ENCODE measurements around the gene ZNF25. TPM values are rescaled to one million over a fixed set of nuclear protein-coding genes. Genes with fewer than 3 reads are reported as not detected.

Gene ZNF25
- total and polyA plus RNA-seq, 9 of the 15 experiments (the other 6 are each of a cell fraction or from before 2014, with no cell fraction given) = 0.62 to 2.3 (median 1.6) TPM

- POLR2A ChIA-PET = interaction anchor here (2.1 kb wide), 1 partner anchor 15 kb away, joined by 4 read pairs; the partner anchor contains the start of gene ZNF25
- in situ Hi-C loops (cut with MboI) = no loop called here
These were observed 15.8 kb downstream of the ZNF25 start for GRCh38 chr10:37960591-37961137.

More at GRCh38 chr10:37960591-37961137, 15.8 kb downstream of the ZNF25 start:
- no TSS peak for BruUV-seq (replicated peaks)
- Histone ChIP-seq H3K27ac (ENCODE audit: extremely low read depth, low read depth, low read length) (no peak overlapping the region), H2AFZ (ENCODE audit: low read depth, low read length) (no peak overlapping the region), H3K9me3 (replicated peaks; ENCODE audit: control insufficient read depth, insufficient read depth, low read depth, low read length) (no peaks in the 10 kb centered on the region), H3K4me1 (replicated peaks in 1 of 2; ENCODE audit: control insufficient read depth in 2 of 2, insufficient read depth in 2 of 2, low read length in 2 of 2) (no peaks in the 10 kb centered on the region), H3K9ac (ENCODE audit: insufficient read depth in 1 of 2, low read depth in 2 of 2, low read length in 2 of 2) (no peak overlapping the region), H3K36me3 (ENCODE audit: control insufficient read depth, insufficient read depth, low read length) (no peaks in the 10 kb centered on the region), H3K27me3 (ENCODE audit: control insufficient read depth in 2 of 2, insufficient read depth in 2 of 2, low read length in 2 of 2) (no peaks in the 10 kb centered on the region), H3K9me1 (ENCODE audit: control insufficient read depth, insufficient read depth, low read length) (no peaks in the 10 kb centered on the region), H3K79me2 (ENCODE audit: control insufficient read depth, insufficient read depth, low read length) (no peaks in the 10 kb centered on the region), H3K4me3 (no peak overlapping the region), H3K4me2 (ENCODE audit: insufficient read depth, low read length) (no peak overlapping the region), H4K20me1 (replicated peaks; ENCODE audit: control insufficient read depth, insufficient read depth, low read length) (no peaks in the 10 kb centered on the region)
- intact Hi-C loops (cut with micrococcal nuclease) = no loop called here
- CTCF ChIA-PET (ENCODE audit: low intra/inter-chr PET ratio) = no interaction called here
- ATAC-seq = no peak
- FAIRE-seq = no peak
- DNase-seq (ENCODE audit: extremely low read depth in 1 of 4, low spot score in 3 of 4) = no peak
- no peak for TF ChIP-seq KLF10 (CRISPR knock-in tag; IDR thresholded peaks at IDR 0.05)
- TF ChIP-seq MIER1 (IDR thresholded peaks at IDR 0.05; ENCODE audit: low read depth) = no peak
- no peak for TF ChIP-seq ARNT (IDR thresholded peaks at IDR 0.05)
- TF ChIP-seq RCOR1 (IDR thresholded peaks at IDR 0.05; ENCODE audit: borderline replicate concordance in 1 of 2, low read depth in 2 of 2, low read length in 2 of 2) = no peak
- TF ChIP-seq OTX1 (CRISPR knock-in tag; IDR thresholded peaks at IDR 0.05) = no peak
- no peak for TF ChIP-seq ZNF316 (IDR thresholded peaks at IDR 0.05)
- TF ChIP-seq PTTG1 (tag; IDR thresholded peaks at IDR 0.05; ENCODE audit: low read depth) = no peak
- no peak for TF ChIP-seq CUX1 (CRISPR knock-in tag; IDR thresholded peaks at IDR 0.05)
- TF ChIP-seq CBFB (CRISPR knock-in tag; IDR thresholded peaks at IDR 0.05) = no peak
- no peak for TF ChIP-seq BRF2 (IDR thresholded peaks at IDR 0.05; ENCODE audit: borderline replicate concordance, insufficient read depth, insufficient read length)
- TF ChIP-seq VEZF1 (CRISPR knock-in tag; IDR thresholded peaks at IDR 0.05) = no peak
- WGBS (ENCODE audit: insufficient coverage, low coverage, missing lambda C conversion rate) = no CpG with 5 or more reads among the region's 2 CpGs

Data from K562 (cell line).